ENCODE data around the gene SDC4. TPM values are rescaled to one million over a fixed set of nuclear protein-coding genes. Genes with fewer than 3 reads are reported as not detected.

The SDC4 gene
- total RNA-seq, 1 donor from 2014 or later: 48.8 TPM

DNA sequence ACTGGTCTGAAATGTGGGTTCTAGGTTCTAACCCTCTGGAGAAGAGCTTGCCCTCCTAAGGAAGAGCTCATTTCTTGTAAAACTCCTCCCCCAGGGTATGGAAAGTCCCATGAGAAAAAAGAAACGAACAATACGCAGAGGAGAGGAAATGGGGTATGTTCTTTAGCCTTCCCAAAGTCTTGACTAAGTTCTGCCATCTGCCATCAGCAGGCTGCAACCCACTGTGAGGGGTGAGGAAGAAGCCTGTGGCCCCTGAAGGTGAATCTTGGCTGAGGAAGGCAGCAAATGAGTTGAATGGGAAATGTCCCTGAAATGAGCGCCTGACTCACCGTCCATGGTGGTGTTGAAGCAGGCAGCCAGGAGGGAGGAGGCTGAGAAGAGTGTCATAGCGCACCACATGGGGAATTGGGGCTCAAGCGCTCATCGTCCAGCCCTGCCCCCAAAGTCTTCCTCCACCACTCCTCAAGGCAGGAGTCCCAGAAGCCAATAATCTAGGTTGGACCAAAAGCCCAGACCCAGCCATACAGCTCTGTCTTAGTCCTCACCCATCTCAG, 29.8 kb downstream of the SDC4 start:
- DNase-seq: no peak

DNA sequence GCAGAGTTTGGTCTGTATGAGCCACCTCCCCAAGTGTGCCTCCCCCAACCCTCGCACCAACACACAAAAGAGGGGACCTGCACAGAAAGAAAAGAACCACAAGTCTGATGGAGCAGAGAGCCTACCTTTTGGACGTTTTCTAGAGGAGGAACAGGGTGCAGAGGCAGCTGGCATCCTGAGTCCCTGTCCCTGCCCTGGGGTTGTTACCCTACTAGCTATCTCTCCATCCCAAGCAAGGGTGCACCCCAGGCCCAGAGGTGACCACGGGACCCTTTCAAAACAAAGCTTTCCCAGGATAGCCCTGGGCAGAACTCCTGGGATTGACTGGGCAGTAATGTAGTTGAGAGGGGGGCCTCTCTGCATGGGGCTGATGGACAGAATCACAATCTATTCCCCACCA, 30.4 kb downstream of the SDC4 start:
- no peak for DNase-seq

DNA sequence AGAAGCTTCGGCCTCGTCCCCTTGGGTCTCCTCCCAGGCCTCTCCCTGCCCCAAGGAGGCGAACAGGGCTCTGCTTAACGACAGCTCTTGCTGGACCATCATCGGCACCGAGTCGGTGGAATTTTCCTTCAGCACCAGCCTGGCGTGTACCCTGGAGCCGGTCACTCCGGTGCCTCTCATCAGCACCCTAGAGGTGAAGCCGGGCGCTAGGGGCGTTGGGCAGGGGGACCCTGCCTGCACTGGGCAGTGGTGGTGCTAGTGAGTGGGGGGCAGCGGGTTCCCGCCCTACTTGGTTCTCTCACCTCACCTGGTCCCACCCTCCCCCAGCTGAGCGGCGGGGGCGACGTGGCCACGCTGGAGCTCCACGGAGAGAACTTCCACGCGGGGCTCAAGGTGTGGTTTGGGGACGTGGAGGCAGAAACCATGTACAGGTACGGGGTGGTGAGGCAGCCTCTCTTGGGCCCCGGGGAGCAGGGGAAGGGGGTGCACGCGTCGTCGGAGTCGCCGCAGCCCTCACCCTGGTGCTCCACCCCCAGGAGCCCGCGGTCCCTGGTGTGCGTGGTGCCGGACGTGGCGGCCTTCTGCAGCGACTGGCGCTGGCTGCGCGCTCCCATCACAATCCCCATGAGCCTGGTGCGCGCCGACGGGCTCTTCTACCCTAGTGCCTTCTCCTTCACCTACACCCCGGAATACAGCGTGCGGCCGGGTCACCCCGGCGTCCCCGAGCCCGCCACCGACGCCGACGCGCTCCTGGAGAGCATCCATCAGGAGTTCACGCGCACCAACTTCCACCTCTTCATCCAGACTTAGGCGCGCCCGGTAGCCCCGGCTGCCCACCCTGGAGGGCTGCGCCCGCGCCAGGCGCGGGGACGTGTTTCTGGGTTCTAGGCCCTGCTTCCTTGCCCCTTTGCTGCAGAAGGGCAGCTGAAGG, 31.8 kb downstream of the SDC4 start:
- no peak for DNase-seq

DNA sequence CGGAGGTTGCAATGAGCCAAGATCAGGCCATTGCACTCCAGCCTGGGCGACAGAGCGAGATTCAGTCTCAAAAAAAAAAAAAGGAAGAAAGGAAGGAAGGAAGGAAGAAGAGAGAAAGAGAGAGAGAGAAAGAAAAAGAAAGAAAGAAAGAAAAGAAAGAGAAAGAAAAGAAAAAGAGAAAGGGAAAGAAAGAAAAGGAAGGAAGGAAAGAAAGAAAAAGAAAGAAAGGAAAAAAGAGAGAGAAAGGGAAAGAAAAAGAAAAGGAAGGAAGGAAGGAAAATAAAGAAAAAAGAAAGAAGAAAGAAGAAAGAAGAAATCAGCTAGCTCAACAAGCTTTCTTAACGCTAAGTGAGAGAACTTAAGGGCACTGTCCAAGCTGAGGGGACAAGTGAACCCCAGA, 32.6 kb downstream of the SDC4 start:
- no peak for DNase-seq

DNA sequence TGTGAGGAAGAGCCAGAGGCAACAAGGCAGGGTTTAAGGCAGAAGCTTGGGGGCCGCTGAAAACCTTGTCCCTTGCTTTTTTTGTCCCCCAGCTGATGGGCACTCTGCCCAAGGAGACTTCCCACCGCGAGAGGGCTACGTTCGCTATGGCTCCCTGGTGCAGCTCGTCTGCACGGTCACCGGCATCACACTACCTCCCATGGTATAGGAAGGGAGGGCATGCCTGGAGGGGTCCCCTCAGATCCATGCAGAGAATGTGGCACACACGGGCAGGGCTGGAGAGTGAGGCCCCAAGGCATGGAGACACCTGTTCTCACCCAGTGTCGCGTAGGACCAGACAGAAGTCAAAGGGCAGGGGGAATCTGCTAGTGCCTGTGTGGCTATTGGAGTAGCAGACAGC, 34.3 kb downstream of the SDC4 start:
- DNase-seq: no peak

DNA sequence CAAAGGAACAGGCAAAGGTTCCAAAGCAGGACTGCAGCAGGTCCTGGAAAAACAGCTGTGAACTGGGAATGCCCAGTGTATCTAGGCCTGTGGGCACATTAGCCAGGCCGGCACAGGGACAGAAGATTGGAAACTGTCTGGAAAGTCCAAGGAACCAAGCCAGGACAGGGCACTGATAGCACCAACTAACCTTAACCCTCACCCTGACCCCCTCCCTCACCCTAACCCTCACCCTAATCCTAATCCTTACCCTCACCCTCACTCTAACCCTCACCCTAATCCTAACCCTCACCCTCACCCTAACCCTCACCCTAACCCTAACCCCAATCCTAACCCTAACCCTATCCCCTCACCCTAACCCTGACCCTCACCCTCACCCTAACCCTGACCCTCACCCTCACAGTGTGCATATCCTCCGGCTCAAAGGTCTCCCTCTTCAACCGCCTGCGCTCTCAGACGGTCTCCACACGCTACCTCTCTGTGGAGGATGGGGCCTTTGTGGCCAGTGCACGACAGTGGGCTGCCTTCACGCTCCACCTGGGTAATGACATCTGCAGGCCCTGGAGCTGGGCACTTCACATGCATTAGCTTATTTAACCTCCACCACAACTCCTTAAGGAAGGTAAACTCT, 35.0 kb downstream of the SDC4 start:
- no peak for DNase-seq

DNA sequence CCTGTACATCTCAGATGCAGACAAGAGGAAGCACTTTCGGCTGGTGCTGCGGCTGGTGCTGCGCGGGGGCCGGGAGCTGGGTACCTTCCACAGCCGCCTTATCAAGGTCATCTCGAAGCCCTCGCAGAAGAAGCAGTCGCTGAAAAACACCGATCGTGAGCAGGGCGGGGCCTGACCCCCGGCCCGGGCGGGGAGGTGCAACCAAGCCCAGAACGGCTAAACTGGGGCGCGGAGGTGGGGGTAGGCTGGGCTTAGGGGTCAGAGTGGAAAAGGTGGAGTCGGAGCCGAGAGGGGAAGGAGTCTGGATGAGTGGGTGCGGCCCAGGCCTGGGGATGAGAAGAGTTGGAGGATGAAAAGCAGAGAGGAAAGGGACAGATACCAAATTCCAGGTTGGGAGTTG, 36.0 kb downstream of the SDC4 start:
- DNase-seq: no peak

DNA sequence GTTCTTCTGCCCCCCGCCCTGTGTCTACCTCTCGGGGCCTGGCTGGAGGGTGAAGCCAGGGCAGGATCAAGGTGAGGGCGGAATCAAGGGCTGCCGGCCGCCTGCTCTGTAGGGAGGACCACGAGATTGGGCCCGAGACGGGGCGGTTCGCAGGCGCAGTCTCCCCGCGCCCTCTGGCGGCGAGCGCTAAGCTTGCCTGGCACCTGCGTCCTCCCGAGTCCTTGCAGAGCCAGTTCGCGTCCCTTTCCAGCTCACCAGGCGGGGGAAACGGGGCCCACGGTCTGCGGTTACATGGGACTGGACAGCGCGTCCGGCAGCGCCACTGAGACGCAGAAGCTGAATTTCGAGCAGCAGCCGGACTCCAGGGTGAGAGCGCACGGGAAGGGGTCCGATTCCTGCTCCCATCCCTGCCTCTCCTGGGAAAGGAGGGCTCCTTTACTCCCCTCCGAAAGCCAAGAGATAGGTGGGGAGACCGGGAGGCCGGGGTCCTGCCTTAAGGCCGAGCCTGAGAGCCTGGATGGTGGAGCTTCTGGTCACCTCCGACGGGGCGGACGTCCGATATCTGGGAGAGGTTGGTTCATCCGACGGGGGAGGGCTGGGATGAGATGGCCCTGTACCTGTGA, 36.5 kb downstream of the SDC4 start:
- no peak for DNase-seq

DNA sequence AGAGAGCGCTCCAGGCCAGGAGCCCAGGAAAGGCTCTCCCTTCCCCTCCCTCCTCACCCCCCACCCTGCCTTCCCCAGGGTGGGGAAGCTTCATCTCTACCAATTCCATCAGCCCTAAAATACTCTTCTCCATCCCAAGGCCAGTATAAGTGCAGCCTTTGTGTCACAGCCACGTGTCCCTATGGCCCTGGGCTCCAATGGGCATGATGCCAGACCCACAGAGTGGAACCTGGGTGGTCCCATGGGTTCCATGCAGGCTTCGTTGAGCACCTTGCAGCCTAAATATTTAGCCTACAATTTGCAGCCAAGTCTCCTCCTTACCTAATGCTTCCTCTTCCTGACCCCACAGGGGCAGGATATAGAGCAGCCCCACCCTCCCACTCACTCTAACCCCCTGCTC, 39.1 kb downstream of the SDC4 start:
- no peak for DNase-seq

DNA sequence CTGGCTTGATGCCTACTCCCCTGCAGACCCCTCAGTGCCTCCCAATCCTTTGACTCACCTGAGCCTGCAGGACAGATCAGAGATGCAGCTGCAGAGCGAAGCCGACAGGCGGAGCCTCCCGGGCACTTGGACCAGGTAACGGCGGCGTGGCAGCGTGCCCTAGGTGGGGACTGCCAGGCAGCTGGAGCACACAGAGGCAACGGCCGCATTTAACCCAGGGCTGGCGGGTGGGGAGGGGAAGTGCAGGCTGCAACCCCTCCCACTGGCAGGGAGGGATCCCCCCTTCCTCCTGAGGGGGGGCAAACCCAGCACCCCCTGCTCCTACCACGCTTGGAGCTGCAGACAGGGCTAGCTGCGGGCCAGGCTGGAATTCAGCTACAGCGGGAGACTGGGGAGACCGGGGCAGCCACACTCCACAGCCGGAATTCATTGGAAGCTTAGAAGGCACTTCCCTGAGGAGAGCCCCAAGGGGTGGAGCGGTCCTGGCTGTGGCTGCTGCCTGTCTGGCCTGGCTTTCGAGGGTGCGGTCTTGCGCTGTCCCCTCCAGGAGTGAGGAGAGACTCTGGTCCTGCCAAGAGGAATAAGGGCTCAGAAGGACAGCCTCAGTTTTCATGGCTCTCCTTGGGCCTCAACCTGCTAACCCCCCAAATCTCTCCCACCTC, 40.0 kb downstream of the SDC4 start, which contains the start of gene MATN4:
MATN4 (minus strand) TSS at position 183 of the 662 bp plus-strand sequence. CDS start 2,717 bp downstream, outside the sequence.
- no peak for DNase-seq

DNA sequence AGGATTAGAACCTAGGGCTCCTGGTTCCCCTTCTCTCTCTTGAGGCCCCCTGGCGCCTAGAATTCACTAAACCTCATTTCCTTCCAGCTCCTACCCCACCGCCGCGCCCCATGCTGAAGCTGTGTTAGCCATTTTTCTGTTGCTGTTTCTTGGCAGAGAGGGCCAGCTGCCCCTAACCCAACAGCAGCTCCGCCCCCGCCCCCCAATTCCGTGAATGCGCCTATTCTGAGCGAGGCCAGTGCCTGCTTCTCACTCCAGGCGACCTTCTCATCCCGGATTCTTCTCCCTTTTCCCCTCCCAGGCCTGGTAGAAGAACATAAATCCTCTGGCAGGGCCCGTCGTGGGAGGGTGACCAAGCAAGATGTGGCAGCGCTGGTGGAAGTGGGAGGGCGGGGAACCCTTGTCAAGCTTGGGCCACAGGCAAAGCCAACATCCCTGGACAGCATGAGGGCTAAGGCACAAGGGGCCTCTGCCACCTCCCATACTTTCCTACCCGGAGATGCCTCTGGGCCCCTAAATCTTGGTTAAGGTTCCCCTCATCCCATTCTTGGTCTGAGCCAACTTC, 41.1 kb downstream of the SDC4 start:
- DNase-seq: no peak

DNA sequence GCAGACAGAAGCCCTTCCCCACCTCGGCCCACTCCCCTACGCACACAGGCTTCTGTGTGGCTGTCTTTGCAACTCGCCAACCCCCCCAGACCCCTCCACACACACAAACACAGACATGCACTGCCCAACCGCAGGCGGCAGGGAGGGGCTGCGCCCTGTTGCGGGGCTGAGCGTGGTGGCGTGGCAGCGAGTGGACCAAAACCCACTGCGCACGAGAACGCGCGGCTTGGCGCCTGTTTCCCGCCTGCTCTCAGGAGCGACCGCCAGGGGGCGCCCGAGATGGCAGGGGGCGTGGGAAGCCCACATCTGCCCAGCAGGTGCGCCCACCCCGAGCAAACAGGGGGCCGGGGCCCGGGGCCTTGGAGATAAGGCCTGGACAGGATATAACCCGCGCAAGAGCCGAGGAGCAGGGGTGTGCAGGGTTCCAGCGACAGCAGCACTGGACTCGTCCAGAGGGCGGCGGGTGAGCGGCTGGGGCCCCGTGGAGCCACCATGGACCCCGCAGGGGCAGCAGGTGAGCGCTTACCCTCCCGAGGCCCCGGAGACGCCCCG, 41.7 kb downstream of the SDC4 start, which contains the start of gene RBPJL:
RBPJL (plus strand) TSS at position 410 of the 552 bp plus-strand sequence; CDS start at position 493, 83 bp downstream.
- DNase-seq: no peak

DNA sequence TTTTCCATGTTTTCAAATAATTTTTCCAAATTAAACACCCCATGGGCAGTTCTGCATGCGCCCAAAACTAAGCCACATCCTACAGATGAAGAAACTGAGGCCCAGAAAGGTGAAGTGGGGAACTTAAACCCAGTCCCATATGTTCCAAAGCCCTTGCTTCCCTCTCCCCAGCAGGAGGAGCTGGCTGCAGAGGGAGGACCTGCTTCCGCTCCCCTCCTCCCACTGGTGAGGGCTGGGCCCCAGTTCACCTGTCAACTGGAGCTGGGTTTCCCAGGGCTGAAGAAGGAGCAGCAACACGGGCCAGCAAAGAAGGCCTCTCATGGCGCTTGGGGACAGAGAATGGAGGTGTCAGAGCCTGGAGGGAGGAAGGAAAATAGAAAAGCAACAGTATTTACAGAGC, 43.0 kb downstream of the SDC4 start:
- no peak for DNase-seq

DNA sequence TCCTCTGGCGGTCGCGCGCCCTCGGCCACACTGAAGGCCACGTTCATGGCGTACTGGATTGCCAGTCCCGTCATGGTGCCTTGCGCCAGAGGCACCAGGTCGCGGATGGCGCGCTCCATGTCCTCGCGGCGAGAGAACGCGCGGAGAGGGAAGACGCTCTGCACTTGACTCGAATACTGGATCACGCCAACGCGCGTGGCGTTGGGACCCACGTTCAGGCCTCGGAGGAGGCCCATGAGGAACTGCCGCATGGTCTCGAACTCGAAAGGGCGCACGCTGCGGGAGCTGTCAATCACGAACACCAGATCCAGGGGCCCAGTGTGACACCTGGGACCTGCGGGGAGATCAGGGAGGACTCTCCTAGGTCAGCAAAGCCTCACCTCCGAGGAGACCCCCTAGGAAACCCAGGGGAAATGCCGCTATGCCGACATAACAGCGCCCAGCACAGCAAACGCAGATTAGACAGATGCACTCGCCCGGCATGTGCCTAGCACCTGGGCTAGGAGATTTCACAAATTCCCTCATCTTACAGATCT, 43.7 kb downstream of the SDC4 start:
- DNase-seq: no peak

DNA sequence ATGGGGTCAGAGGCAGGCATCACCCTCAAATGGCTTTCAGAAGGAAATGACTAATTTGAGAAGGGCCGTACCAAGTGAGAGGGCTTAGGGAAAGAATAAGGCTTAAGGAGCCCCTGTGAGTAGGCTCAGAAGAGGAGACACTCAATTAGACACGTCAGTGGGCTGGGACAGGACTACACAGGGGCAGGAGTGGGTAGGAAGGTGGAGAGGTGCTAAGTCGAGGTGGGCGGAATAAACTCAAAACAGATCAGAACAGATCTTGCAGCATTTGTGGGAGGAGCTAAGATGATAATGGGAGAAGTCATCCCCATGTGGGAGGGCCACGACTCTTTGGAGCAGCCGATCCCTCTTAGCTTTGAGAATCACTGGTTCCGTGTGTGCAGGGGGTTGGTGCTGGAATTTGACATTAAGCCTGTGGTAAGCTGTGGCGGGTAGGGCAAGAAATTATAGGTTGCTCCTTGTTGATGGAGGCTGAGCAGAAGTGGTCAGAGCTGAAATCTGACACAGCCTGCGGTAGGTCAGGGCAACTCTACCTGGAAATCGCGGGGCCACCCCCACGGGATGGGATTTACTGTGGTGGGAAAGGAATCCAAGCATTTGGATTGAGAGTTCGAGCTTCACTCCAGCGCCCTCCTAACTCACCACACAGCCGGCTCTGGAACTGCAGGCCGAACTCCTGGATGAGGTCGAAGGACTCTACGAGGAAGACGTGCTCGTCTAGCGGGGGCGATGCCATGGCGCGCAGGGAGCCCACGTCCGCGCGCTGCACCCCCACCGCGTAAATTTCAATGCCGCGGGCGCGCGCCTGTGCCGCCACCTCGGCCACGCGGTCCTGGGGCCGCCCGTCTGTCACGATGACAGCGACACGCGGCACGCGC, 44.4 kb downstream of the SDC4 start:
- no peak for DNase-seq

DNA sequence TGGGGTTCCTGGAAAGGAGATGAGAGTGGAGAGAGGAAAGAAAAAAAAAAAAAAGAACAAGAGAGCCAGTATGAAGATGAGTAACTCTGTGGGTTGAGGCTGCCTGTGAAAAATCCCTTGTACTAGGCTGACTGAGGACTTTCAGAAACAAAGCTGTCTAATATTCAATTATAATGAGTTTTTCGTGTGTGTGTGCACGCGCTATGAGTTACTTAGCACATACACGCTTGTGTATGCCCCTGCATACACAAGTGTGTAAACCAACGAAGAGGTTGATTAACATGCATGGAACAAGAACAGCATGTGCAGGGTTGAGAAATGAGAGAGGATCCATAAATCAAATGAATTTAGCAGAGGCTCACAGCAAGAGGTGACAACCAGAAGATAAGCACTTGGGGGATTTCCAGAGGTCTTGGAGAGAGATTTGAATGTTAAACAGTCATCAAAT, 46.4 kb downstream of the SDC4 start:
- no peak for DNase-seq

DNA sequence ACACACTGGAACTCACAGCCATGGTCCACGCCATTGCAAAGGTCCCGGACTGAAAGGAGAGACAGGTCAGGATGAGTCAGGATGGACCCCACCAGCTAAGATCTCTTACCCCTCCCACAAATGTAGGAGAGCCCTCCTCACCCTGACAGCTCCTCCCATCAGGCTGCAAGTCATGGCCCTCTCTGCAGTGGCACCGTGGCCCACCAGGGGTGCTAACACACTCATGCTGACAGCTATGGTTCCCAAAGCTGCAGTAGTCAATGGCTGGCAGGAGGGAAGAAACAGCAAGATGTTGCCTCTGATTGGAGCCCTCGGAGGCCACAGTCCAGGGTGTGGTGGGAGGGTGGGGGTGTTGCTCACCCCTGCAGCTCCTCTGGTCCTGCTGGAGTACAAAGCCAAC, 47.3 kb downstream of the SDC4 start:
- DNase-seq: no peak

DNA sequence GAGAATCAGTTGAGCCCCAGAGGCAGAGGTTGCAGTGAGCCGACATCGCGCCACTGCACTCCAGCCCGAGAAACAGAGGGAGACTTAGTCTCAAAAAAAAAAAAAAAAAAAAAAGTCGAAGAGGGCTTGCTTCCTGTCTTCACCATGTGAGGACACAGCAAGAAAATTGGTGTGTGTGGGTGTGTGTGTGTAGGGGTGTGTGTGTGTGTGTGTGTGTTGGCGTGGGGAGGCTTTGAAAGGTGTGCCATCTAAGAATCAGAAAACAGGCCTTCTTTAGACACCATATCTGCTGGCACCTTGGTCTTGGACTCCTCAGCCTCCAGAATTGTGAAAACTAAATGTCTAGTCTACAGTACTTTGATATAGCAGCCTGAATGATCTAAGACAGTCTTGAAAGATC, 48.4 kb downstream of the SDC4 start:
- no peak for DNase-seq

DNA sequence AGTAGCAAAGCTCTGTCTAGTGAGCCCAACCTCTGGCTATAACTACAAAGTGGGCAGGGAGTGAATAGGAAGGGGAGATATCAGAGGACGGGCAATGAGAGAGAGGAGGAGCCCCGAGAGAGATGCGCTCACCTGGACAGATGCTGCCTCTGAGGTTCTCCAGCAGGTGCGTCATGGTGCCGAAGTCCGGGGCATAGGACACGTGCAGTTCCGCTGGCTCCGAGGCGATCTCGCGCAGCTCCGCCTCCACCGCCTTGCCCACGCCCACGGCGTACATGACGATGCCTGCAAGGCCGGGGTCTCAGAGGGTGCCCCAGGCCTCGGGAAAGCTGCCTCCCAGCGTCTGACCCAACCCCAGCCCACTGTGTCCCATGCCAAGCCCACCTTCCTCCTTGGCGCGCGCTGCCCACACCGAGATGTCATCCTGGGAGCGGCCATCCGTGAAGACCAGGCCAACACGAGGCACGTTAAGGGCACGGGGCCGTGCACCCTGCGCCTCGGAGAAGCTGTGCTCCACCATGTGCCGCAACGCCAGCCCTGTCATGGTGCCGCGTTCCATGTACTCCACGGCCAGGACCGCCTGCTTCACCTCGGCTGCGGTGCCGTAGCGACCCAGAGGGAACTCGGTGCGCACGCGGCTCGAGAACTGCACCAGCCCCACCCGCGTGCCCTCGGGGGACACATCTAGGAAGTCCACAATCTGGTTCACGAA, 50.3 kb downstream of the SDC4 start:
- no peak for DNase-seq
